ENCODE measurements around the gene CELF2.

CELF2 gene

GRCh38 chr10:11154849-11155498 is 137.3 kb downstream of the CELF2 start:
- H2AK5ac ChIP-seq (ENCODE audit: low read depth, low read length): no peak overlapping the region
- H2AFZ ChIP-seq (ENCODE audit: low read length): no peak overlapping the region
- no peak overlapping the region for H3K23ac ChIP-seq (ENCODE audit: low read depth, low read length, poor library complexity)
- no peak overlapping the region for H3K9ac ChIP-seq (ENCODE audit: low read depth, low read length, poor library complexity)
- no peak overlapping the region for H3K18ac ChIP-seq (ENCODE audit: low read length)
- no peak overlapping the region for H4K91ac ChIP-seq (ENCODE audit: low read depth, low read length, poor library complexity)
- no peak overlapping the region for H3K27ac ChIP-seq (replicated peaks; ENCODE audit: low read length)
- H3K4ac ChIP-seq (ENCODE audit: low read length): no peak overlapping the region
- no CpG with 5 or more reads among the region's 11 CpGs for WGBS, 2 donors (ENCODE audit: extremely low coverage in 2 of 2, insufficient read length in 2 of 2, insufficient replicate concordance in 1 of 2)
- H3K4me3 ChIP-seq (ENCODE audit: low read length in 2 of 2): no peak overlapping the region
- H2BK5ac ChIP-seq (ENCODE audit: low read length): no peak overlapping the region
- no peak overlapping the region for H4K8ac ChIP-seq (ENCODE audit: low read depth, low read length)
- no peak overlapping the region for H2BK15ac ChIP-seq (ENCODE audit: low read length)
- H3K4me1 ChIP-seq (ENCODE audit: control insufficient read depth in 2 of 2, insufficient read depth in 1 of 2, low read depth in 1 of 2, low read length in 2 of 2): peaks cover 12% of the 10 kb centered on the region in 2 donors
- no peak for DNase-seq (ENCODE audit: low spot score)
- H3K79me1 ChIP-seq (ENCODE audit: low read depth, low read length): no peaks in the 10 kb centered on the region
- H3K36me3 ChIP-seq (replicated peaks in 1 of 2; ENCODE audit: control insufficient read depth in 2 of 2, insufficient read depth in 2 of 2, low read length in 2 of 2): no peaks in the 10 kb centered on the region
- no peak overlapping the region for H3K14ac ChIP-seq (ENCODE audit: low read length)
- H3K9me3 ChIP-seq (replicated peaks in 1 of 2; ENCODE audit: control insufficient read depth in 2 of 2, insufficient read depth in 1 of 2, low read depth in 1 of 2, low read length in 2 of 2): no peaks in the 10 kb centered on the region
- H2BK120ac ChIP-seq (ENCODE audit: low read depth, low read length): no peak overlapping the region
- no peaks in the 10 kb centered on the region for H3K27me3 ChIP-seq (ENCODE audit: control insufficient read depth in 3 of 3, insufficient read depth in 3 of 3, low read depth in 1 of 3, low read length in 3 of 3)
- no peak overlapping the region for H2BK12ac ChIP-seq (ENCODE audit: low read length)
- H3K4me2 ChIP-seq (ENCODE audit: insufficient read depth, low read length, poor library complexity, severe bottlenecking): no peak overlapping the region

DNA sequence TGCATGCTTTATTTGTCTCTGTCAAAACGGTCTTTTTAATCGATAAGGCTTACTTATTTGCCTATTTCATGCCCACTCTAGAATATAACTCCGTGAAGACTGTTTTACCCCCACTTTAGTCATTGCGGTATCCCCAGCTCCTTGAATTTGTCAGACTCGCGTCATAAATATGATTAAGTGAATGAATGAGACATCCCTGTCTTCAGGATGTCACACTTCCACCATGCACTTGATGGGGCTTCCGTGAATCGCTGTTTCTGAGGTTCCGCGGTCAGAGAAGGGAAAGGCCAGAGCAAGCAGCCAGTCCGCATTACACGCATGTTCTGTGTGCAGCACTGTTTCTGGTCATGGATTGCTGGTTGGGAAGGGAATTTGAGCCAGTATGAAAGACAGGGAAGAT is 138.8 kb downstream of the CELF2 start:
- Histone ChIP-seq H3K18ac (ENCODE audit: low read length) (no peak overlapping the region), H2BK15ac (ENCODE audit: low read length) (no peak overlapping the region), H3K27me3 (ENCODE audit: control insufficient read depth in 3 of 3, insufficient read depth in 3 of 3, low read depth in 1 of 3, low read length in 3 of 3) (no peaks in the 10 kb centered on the region), H3K36me3 (replicated peaks in 1 of 2; ENCODE audit: control insufficient read depth in 2 of 2, insufficient read depth in 2 of 2, low read length in 2 of 2) (no peaks in the 10 kb centered on the region), H3K9me3 (replicated peaks in 1 of 2; ENCODE audit: control insufficient read depth in 2 of 2, insufficient read depth in 1 of 2, low read depth in 1 of 2, low read length in 2 of 2) (peaks cover 0 to 2% of the 10 kb centered on the region in 2 donors), H4K91ac (ENCODE audit: low read depth, low read length, poor library complexity) (no peak overlapping the region), H3K23ac (ENCODE audit: low read depth, low read length, poor library complexity) (no peak overlapping the region), H3K4me3 (ENCODE audit: low read length in 2 of 2) (no peak overlapping the region), H2BK5ac (ENCODE audit: low read length) (no peak overlapping the region), H3K4me2 (ENCODE audit: insufficient read depth, low read length, poor library complexity, severe bottlenecking) (no peak overlapping the region), H4K8ac (ENCODE audit: low read depth, low read length) (no peak overlapping the region), H3K4me1 (ENCODE audit: control insufficient read depth in 2 of 2, insufficient read depth in 1 of 2, low read depth in 1 of 2, low read length in 2 of 2) (peaks cover 12% of the 10 kb centered on the region in 2 donors), H2BK12ac (ENCODE audit: low read length) (no peak overlapping the region), H3K9ac (ENCODE audit: low read depth, low read length, poor library complexity) (no peak overlapping the region), H2BK120ac (ENCODE audit: low read depth, low read length) (no peak overlapping the region), H3K27ac (replicated peaks; ENCODE audit: low read length) (no peak overlapping the region), H3K4ac (ENCODE audit: low read length) (no peak overlapping the region), H3K14ac (ENCODE audit: low read length) (no peak overlapping the region), H2AK5ac (ENCODE audit: low read depth, low read length) (peak overlapping the region; percentile 65), H2AFZ (ENCODE audit: low read length) (no peak overlapping the region), H3K79me1 (ENCODE audit: low read depth, low read length) (no peaks in the 10 kb centered on the region)
- no CpG with 5 or more reads among the region's 12 CpGs for WGBS, 2 donors (ENCODE audit: extremely low coverage in 2 of 2, insufficient read length in 2 of 2, insufficient replicate concordance in 1 of 2)
- DNase-seq (ENCODE audit: low spot score): no peak

DNA sequence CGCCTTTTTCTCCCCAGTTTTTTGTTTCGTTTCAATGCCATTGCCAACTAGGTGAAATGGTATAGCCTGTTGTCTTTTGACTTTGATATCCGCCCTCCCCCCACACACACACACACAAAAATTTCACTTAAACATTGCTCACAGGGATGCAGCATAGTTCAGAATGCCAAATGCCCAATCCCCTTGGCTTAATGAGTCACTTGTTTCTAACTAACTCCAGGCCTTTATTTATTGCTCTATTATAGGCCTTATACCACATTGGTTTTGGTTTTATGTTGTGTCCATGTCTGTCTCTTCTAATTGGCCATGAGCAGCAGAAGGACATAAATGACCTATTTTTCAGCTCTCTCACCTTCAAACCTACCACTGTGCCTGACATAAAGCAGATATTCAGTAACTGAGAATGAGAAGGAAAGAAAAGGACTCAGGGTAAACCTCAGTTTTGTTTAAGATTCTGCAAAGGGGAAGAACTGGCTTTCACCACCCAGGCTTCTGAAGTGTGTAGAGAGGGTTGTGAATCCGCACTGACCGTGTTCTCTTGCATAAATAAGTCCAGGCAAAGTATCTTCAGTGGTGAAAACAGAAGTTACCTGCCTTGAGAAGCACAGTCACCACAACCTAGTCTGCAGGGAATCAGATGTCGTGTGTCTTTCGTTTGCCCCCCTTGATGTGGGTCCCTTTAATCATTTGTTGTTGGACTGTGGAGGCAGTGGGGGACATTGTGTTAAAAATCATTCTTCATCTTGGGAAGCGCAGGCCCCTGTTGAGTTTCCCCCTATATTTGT is 139.8 kb downstream of the CELF2 start:
- H2BK12ac ChIP-seq (ENCODE audit: low read length): no peak overlapping the region
- no peak overlapping the region for H3K14ac ChIP-seq (ENCODE audit: low read length)
- no peak overlapping the region for H3K27ac ChIP-seq (replicated peaks; ENCODE audit: low read length)
- H2BK5ac ChIP-seq (ENCODE audit: low read length): no peak overlapping the region
- no peak overlapping the region for H2BK15ac ChIP-seq (ENCODE audit: low read length)
- peaks cover 12% of the 10 kb centered on the region in 2 donors for H3K4me1 ChIP-seq (ENCODE audit: control insufficient read depth in 2 of 2, insufficient read depth in 1 of 2, low read depth in 1 of 2, low read length in 2 of 2)
- no peak overlapping the region for H3K4me2 ChIP-seq (ENCODE audit: insufficient read depth, low read length, poor library complexity, severe bottlenecking)
- no peak overlapping the region for H3K4ac ChIP-seq (ENCODE audit: low read length)
- DNase-seq (ENCODE audit: low spot score): no peak
- H3K36me3 ChIP-seq (replicated peaks in 1 of 2; ENCODE audit: control insufficient read depth in 2 of 2, insufficient read depth in 2 of 2, low read length in 2 of 2): no peaks in the 10 kb centered on the region
- H3K79me1 ChIP-seq (ENCODE audit: low read depth, low read length): no peaks in the 10 kb centered on the region
- no peak overlapping the region for H3K23ac ChIP-seq (ENCODE audit: low read depth, low read length, poor library complexity)
- no peak overlapping the region for H3K4me3 ChIP-seq (ENCODE audit: low read length in 2 of 2)
- no peak overlapping the region for H2BK120ac ChIP-seq (ENCODE audit: low read depth, low read length)
- no peak overlapping the region for H3K9ac ChIP-seq (ENCODE audit: low read depth, low read length, poor library complexity)
- H4K91ac ChIP-seq (ENCODE audit: low read depth, low read length, poor library complexity): no peak overlapping the region
- H2AFZ ChIP-seq (ENCODE audit: low read length): no peak overlapping the region
- H3K9me3 ChIP-seq (replicated peaks in 1 of 2; ENCODE audit: control insufficient read depth in 2 of 2, insufficient read depth in 1 of 2, low read depth in 1 of 2, low read length in 2 of 2): peaks cover 2 to 6% of the 10 kb centered on the region in 2 donors
- H3K27me3 ChIP-seq (ENCODE audit: control insufficient read depth in 3 of 3, insufficient read depth in 3 of 3, low read depth in 1 of 3, low read length in 3 of 3): no peaks in the 10 kb centered on the region
- H2AK5ac ChIP-seq (ENCODE audit: low read depth, low read length): no peak overlapping the region
- no peak overlapping the region for H4K8ac ChIP-seq (ENCODE audit: low read depth, low read length)
- WGBS, 2 donors (ENCODE audit: extremely low coverage in 2 of 2, insufficient read length in 2 of 2, insufficient replicate concordance in 1 of 2): no CpG with 5 or more reads among the region's 8 CpGs
- no peak overlapping the region for H3K18ac ChIP-seq (ENCODE audit: low read length)

- Histone ChIP-seq H3K23ac (ENCODE audit: low read depth, low read length, poor library complexity) (no peak overlapping the region), H3K9me3 (replicated peaks in 1 of 2; ENCODE audit: control insufficient read depth in 2 of 2, insufficient read depth in 1 of 2, low read depth in 1 of 2, low read length in 2 of 2) (peaks cover 2 to 6% of the 10 kb centered on the region in 2 donors), H4K8ac (ENCODE audit: low read depth, low read length) (no peak overlapping the region), H3K4ac (ENCODE audit: low read length) (no peak overlapping the region), H2BK5ac (ENCODE audit: low read length) (no peak overlapping the region), H3K79me1 (ENCODE audit: low read depth, low read length) (no peaks in the 10 kb centered on the region), H3K18ac (ENCODE audit: low read length) (no peak overlapping the region), H2AK5ac (ENCODE audit: low read depth, low read length) (no peak overlapping the region), H3K9ac (ENCODE audit: low read depth, low read length, poor library complexity) (no peak overlapping the region), H2BK120ac (ENCODE audit: low read depth, low read length) (no peak overlapping the region), H3K27ac (replicated peaks; ENCODE audit: low read length) (no peak overlapping the region), H3K4me1 (ENCODE audit: control insufficient read depth in 2 of 2, insufficient read depth in 1 of 2, low read depth in 1 of 2, low read length in 2 of 2) (peaks cover 12 to 15% of the 10 kb centered on the region in 2 donors), H3K14ac (ENCODE audit: low read length) (no peak overlapping the region), H3K4me3 (ENCODE audit: low read length in 2 of 2) (no peak overlapping the region), H3K4me2 (ENCODE audit: insufficient read depth, low read length, poor library complexity, severe bottlenecking) (no peak overlapping the region), H2AFZ (ENCODE audit: low read length) (no peak overlapping the region), H3K36me3 (replicated peaks in 1 of 2; ENCODE audit: control insufficient read depth in 2 of 2, insufficient read depth in 2 of 2, low read length in 2 of 2) (no peaks in the 10 kb centered on the region), H3K27me3 (ENCODE audit: control insufficient read depth in 3 of 3, insufficient read depth in 3 of 3, low read depth in 1 of 3, low read length in 3 of 3) (no peaks in the 10 kb centered on the region), H4K91ac (ENCODE audit: low read depth, low read length, poor library complexity) (no peak overlapping the region), H2BK12ac (ENCODE audit: low read length) (no peak overlapping the region), H2BK15ac (ENCODE audit: low read length) (no peak overlapping the region)
- no CpG with 5 or more reads among the region's 5 CpGs for WGBS, 2 donors (ENCODE audit: extremely low coverage in 2 of 2, insufficient read length in 2 of 2, insufficient replicate concordance in 1 of 2)
- no peak for DNase-seq (ENCODE audit: low spot score)
These were observed 140.4 kb downstream of the CELF2 start for GRCh38 chr10:11158080-11158479.
